Measurements from ENCODE around the gene PDE3A.
"Not testable (repeated sequence)": the region's sequence is repeated elsewhere in the genome, so short reads cannot be mapped to it uniquely, and the experiment has no call there.

The PDE3A gene

DNA sequence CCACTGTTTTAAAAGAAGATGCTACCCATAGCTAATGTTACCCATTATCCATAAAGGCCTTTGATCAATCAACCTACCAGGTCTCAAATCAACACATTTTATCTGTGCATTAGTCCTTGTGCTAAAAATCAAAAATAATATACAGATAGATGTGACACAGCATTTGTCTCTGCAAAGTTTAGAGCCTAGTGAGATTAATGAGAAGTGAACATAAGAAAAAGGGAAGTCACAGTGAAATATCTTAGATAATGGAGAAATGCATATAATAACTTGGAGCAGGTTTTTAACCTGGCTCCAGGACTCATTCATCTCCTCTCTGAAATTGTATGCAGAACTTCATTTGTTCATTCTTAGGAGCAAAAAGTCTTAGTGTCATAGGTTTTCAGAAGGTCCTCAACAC lies 7.2 kb downstream of the PDE3A start:
- DNase-seq: no peak

DNA sequence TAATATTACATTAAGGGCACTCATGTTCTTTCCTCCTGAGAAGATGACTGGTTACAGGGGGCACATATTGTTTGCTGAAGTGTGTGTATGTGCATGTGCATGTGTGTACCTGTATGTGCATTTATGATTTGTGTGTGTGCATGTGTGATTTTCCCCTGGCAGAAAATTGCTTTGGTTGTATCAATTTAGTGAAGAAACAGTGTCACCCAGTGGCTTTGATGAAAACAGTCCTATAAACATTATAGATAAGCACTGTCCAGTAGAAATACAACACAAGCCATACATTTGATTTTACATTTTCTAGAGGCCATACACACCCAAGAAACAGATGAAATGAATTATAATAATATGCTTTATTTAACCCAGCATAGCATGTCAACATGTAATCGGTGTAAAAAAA lies 8.6 kb downstream of the PDE3A start:
- DNase-seq: no peak

DNA sequence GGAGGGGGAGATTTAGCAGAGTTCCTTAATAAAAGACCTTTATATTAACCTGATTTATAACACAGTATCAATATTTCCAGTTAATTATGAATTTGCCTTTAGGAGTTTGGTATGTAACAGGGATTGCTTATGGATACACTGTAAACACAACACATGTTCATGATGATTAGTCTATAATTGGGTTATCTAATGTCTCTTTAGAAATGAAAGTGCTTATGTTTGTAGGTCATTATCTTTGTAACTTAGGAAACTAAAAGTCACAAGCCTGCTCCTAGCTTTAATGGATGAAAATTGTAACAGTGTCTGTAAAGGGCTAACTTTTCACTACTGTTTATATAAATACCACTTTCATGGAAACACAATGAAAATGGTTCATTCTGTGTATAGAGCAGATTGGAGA lies 9.4 kb downstream of the PDE3A start:
- DNase-seq: no peak

DNA sequence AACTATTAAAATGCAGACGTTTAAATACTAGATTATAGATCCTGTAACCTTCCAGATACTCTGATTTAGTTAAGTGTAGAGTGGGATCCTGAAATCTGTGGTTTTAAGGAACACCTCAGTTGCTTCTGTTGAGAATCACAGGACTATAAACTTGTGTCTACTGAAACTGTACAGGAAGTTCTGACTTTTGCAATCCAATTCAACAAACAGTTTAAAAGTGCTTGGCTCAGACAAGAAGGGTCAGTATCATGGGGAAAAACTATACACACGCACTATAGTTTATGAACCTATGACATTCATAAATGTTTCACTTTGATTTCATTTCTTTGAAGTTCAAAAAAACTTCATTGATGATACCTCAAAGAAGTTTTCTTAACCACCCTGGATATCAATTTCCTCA lies 13.8 kb downstream of the PDE3A start:
- DNase-seq: no peak

DNA sequence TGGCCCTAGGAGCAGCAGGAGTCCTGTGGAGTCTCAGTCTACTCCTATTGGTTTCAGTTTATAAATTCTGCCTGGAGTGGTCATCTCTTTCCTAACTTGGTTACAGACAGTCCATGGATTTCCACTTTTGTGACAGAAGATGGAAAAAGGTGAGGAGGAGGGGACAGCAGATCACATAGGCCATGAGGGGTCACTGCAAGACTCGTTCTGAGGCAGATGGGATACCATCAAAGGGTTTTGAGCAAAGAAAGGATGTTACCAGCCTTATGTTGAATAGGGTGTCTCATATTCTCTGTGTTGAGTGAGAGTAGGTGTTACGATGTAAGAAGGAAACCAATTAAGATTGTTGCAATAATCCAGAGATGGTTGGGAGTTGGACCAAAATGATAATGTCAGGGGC lies 15.3 kb downstream of the PDE3A start:
- no peak for DNase-seq

DNA sequence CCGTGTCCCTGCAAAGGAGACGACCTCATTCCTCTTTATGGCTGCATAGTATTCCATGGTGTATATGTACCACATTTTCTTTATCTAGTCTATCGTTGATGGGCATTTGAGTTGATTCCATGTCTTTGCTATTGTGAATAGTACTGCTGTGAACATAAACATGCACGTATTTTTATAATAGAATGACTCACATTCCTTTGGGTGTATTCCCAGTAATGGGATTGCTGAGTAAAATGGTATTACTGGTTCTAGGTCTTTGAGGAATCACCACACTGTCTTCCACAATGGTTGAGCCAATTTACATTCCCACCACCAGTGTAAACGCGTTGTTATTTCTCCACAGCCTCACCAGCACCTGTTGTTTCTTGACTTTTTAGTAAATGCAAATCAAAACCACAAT lies 16.5 kb downstream of the PDE3A start:
- not testable (repeated sequence) for DNase-seq

DNA sequence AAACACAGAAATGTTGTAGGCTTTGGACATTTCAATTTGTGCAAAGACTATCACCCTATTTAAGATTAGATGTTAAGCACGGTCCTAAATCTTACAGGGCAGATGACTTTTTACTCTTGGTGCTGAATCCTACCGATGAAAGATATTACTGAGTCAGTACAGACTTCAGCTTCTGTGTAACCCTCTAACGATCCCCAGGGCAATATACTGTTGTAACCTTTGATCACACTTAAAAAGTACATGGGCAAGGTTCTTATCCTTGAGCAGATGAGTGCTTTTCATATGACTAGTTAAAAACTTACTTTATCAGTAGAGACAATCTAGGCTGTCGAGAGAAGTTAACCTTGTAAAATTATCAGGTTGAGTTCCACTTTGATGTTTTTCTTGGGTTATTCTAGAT lies 22.5 kb downstream of the PDE3A start:
- no peak for DNase-seq

DNA sequence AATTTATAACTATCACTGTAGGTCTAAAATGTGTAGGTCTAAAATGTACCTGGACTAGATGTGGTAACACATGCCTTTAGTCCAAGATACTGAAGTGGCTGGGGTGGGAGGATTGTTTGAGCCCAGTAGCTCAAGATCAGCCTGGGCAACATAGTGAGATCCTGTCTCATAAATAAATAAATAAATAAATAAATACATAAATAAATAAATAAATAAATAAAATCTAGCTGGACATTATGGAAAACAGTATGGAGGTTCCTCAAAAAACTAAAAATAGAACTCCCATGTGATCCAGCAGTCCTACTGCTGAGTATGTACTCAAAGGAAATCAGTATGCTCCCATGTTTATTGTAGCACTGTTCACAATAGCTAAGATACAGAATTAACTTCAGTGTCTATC lies 24.0 kb downstream of the PDE3A start:
- no peak for DNase-seq

DNA sequence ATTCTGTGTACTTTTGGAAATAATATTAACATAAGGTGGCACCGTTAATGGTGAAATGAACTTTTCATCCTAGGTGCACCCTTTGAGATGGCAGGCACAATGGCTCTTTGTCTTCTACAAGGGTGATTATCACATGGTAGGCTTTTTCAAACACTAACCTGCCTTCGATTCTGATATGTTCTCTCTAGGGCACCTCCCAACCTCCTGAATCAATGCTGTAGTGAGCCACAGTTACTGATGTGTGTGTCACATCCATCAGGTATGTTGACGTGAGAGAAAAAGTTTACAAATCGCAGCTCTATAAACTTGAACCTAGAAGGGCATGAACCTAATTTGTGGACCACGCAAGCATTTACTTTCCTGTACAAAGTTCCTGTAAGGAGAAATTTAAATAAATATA lies 25.4 kb downstream of the PDE3A start:
- no peak for DNase-seq

DNA sequence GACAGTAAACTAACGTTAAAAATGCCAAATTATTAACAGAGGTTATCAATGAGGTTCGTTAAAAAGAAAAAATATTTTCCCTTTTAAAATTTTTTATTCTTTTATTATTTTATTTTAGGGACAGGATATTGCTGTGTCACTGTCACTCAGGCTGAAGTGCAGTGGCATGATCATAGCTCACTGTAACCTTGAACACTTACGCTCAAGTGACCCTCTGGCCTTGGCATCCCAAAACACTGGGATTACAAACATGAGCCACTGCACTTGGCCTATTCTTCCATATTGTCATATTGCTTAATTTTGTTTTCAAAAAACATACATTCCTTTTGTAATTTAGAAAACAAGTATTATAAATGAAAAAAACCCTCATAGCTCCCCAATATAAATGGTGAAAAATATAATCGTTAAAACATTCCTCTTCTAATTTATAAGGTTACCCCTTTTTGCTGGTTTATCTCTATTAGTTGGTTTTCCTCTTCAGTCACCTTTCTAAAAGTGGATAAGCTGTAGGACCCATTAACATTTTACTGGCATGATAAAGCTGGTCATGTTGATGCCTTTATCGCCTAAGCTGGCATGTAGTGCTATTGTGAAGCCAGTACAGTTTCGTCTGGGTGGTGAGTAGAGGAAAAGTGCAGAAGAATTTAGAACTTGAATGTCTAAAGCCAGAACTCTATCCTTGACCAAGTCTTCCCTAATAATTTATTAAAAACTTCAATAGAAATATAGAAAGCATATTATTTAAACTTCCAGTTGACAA lies 27.6 kb downstream of the PDE3A start:
- no peak for DNase-seq

DNA sequence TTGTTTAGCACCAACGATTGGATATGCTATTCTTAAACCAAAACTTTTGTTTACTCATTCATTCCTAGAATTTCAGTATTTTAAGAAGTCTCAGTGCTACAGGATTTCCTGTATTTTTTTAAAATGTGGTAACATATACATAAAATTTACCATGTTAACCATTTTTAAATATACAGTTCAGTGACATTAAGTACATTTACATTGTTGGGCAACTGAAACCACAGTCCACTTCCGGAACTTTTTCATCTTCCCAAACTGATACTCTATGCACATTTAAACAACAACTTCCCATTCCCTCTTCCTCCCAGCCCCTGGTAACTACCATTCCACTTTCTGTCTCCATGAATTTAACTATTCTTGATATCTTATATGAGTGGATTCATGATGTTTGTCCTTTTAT lies 30.3 kb downstream of the PDE3A start:
- no peak for DNase-seq

DNA sequence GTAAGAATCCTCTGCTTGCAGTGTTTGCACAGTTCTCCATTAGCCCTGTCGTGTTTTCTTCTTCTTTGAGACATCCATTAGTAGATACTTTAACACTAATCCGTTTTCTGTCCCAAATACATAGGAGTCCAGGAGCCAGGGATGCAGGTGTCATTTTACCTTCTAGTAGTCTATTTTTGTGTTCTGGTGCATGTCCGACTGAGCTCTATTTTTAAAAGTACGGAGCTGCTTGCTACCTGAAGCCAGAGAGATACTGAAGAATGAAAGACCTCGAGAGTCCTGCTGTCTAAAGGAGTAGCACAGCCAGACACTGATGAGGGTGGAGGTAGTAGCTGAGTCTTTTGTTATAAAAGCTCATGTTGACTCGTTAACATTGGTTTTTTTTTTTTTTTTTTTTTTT lies 31.7 kb downstream of the PDE3A start:
- DNase-seq: no peak

DNA sequence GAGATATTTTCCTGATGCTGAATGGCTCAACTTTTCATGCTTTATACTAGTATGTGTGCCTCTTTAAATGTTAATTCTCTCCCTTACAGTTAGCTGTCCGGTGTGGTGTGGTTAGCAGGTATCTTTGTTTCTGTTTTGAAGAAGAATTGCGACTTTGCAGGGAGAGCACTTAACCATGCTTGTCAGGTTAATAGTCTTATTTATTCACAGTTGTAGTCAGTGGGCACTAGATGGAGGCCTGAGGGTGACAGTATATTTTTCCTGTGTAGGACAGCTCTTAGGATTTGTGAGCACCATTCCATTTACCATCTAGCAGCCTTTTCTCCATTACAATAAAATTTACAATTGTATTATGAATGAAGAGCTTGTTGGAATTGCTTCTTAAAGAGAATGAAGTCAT lies 34.9 kb downstream of the PDE3A start:
- DNase-seq: no peak

DNA sequence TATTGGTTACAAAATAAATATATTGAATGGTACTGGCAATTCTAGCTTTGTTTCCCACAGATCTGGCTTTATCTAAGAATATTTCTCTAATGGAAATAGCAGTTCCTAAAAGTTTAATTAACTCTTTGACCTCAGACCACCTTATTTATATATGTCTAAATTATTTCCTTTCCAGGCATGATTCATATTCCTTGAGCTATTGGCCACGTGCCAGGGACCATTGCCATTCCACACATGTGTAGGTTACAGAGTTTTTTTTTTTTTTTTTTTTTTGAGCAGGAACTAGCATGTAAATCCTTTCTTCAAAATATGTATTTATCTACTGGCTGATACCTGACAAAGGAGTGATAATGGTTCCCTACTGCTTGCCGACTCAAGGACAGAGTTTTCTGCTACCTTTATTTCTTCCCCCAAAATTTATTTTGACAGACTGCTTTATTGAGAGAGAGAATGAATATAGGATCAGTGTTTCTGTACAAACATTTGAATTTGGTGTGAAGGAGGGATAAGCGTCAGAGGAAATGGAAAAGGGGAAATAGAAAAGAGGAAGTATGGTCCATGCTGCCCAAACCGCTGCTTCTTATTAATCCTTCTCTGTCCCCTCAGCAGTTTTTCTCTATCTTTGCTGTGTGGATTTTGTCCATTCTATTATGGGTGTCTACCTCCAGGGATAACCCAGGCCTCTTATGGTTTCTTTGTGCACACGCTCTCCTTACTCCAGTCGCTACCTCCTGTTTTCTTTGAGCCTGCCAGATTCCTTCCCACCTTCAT lies 36.4 kb downstream of the PDE3A start:
- DNase-seq: no peak

DNA sequence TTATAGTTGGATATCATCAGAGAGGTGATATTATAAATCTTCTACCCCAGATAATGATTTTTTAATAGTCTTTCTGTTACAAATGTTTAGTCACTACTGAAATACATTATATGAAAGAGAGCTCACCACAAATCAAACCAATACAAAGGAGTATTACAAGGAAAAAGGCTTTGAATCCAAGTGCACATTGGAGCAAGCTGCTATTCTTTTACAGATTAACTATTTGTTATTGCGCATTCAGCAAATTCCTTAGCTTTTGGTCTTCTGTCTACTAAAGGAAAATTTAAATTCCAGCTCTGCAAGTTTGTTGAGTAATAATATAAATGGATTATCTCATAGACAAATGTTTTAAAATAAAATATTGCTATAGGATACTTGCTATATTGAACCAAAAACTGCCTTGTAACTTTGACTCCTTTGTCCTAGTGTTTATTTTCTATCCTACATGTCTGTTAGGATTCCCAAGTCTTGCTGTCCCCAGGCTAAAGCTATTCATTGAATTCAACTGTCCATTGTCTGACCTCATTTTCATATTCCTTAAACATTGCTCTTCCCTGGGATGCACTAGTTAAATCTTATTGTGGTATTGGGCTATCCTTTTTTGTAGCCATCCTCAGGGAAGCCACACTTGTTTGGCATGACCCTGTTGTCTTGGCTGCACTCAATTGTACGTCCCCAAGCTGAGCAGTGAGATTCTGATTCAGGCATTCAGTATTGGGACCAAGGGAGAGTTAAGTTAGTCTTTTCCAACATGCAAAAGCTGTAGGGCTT lies 41.5 kb downstream of the PDE3A start:
- no peak for DNase-seq

DNA sequence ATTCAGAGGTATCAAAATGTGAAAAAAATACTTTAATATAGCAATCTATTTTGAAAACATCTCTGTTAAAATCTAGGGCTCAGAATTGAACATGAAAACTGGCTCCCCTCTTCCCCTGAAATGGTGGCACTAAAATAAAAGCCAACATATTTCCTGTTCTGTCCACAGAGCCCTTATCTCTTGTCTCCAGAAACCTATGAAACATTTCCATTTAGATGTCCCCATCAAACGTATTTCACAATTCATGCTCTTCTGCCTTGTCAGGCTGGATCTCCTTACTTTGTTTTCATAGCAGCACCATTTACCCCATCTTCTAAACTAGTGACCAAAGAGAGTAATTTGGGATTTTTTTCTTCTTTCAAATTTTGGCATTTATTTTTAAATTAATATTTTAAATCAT lies 42.4 kb downstream of the PDE3A start:
- DNase-seq: no peak

DNA sequence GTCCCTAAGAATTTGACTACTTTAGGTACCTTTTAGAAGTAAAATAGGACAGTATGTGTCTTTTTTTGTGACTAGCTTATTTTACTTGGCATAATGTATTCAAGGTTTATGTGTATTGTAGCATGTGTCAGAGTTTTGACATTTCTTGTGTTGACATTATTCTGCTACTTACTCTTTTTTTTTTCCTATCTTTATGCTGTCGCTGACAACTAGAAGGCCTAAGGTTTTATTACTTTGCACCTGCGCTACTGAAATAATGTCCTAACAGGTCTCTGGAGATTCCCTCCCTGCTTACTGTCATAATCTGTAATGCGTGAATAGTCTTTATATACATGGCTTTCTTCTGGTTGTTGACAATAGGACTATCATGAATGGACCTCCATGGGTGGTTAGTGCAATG lies 43.0 kb downstream of the PDE3A start:
- no peak for DNase-seq

DNA sequence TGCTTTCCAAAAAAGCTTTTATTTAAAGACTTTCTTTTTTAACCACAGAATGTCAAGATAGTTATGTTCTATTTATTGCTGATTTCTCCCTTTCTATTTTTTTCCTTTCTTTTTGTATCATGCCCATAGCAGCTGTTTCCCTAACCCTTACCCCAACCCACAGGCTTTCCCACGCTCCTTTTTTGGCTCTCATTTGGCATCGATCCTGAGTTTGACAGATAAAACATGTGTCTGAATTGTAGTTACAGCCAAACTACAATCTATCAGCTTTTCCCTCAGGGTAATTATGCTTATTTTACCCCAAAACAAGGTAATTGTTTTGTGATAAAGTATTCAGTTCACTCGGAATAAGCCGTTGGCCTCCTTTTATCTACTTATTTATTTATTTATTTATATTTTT lies 46.7 kb downstream of the PDE3A start:
- DNase-seq: no peak

DNA sequence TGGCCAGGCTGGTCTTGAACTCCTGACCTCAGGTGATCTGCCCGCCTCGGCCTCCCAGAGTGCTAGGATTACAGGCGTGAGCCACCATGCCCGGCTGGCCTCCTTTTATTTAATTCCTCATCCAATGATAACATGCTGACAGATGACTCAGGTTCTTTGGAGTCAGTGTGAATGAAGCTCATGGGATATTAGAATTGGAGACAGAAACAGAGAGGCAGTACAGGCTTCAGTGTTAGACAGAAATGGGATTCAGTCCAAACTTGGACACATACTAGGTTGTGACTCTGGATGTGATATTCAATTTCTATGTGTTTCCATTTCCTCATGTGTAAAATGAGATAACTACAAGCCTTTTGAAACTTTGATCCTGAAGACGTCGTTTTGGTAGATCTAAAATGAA lies 47.3 kb downstream of the PDE3A start:
- no peak for DNase-seq

DNA sequence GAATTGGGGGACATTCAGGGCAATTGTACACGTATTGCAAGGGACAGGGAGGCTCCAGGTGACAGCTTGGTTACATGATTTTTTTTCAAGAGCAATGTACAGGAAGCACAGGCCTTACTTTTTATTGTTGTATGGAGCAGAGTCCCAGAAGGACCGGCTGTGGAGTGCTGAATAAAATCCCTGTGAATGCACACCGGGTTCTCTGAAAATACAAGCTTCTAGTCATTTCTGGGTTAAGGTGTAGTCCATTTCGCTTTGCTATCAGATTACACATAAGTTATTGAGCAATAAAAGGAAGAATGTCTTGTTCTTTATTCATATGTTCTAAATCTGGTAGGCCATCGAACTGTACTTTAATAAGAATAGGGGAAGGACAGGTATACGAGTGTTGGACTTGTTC lies 52.2 kb downstream of the PDE3A start:
- DNase-seq: no peak

DNA sequence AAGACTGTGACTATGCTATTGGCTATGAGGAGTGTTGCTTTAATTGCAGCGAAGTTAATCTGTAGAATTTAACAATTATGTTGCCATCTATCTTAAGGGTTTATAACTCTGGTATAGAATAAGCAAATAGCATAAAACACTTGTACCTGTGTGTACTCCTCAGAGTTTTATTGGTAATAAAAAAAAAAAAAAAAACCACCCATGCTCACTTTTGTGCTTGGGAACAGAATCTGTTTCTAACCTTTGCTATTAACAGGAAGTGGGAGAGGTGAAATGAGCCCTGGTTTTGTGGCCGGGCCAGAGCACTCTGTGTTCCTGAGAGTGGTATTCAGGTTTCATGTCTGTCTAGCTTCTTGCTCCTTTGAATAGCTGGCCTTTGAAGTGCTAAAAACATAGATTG lies 53.1 kb downstream of the PDE3A start:
- DNase-seq: no peak

DNA sequence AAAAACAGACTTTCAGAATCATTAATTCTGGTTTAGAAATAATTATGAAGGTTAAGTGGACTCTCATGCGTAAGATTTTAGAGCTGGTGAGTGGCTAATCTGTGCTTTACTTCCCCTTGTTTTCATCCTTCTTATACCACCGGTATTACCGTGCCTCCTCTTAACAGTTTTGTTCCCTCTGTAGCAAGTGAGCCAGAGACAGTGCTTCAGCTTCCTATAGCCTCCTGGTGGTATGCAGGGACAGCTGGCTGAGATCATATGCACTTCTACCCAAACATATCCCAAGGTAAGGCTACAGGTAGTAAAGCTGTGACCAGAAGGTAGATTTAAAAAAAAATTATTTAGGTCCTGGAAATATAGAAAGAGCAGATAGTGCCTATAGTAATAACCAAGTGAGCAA lies 55.2 kb downstream of the PDE3A start:
- DNase-seq: no peak

DNA sequence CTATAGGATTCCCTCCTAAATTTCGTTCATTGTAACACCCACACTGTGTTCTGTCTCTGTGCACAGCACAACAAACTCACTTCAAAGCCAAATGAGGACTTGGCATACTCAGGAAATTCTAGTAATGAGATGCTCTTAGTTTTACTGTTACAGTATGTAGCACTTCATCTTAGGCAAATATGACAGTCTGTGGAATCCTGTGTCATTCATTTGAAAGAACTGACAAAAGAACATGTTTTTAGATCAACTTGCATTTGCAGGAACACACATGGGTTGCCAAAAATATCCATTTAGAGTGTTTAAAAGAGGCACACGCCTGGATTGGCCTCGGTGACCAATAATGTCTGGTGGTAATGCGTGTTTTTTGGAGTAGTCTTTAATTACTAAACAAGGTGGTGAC lies 56.5 kb downstream of the PDE3A start:
- no peak for DNase-seq

DNA sequence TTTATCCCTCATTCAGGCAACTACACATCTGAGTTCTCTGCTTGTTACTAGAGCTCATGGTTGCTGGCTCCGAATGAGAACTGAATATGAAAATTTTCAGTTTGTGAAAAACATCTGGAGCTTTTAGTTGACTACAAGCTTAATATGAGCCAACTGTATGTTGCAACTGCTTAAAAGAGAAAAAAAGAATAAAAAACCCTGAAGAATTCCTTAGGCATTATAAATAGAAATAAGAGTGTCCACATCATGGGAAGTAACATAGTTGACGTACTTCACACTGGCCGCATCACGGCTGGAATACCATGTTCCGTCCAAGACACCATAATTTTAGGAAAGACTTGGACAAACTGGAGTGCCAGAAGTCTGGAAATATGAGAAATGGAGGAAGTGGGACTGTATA lies 57.9 kb downstream of the PDE3A start:
- no peak for DNase-seq
